Measurements from ENCODE around the gene NME1. TPM values are rescaled to one million over a fixed set of nuclear protein-coding genes. Genes with fewer than 3 reads are reported as not detected.

The NME1 gene
- total RNA-seq, result 100 to 1,000 TPM in 1 of 2 donors, 10 to 100 TPM in 1; 72.3 to 175 TPM

DNA sequence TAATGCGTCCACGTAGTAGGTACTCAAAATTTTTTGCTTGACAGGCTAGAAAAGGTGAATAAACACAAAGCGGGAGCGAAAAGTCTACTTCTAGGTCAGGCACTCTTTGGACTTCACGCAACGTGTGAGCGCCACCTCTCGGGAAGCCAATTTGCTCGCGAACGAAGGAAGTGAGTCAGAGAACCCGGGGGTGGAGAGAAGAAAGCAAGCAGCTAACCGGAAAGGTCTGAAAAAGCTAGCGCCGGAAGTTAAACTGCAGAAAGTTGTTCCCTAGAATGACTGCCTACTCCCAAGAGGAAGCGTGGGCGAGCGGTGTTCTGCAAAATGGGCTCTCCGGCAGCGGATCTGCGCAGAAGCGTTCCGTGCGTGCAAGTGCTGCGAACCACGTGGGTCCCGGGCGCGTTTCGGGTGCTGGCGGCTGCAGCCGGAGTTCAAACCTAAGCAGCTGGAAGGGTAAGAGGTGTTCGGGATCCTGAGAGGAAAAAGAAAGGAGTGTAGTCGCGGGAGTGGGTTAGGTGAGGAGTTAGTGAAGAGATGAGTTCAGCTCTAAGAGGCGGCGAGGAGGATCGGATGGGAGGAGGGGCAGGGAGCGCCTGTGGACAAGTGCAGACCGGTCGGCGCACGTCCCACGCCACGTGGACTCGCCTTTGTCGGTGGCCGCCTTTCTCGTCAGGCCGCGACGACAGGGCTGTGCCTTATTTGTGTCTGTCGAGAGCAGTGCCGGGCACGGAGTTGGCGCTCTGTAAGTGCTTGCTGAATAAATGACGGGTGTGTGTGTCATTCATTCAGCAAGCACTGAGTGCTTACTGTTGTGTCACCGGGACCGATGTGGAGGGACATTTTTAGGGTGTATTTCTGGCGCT, at the start of gene NME1:
Gene NME1 (plus strand): TSS at position 350 of the 863 bp plus-strand sequence. CDS start 2,096 bp downstream, outside the sequence.

GRCh38 chr17:51120739-51121619, 32.4 kb upstream of the NME1 start, which contains the start of gene SPAG9:
Gene SPAG9 (minus strand): TSS chr17:51120868. CDS start chr17:51120656, 212 bp downstream.

DNA sequence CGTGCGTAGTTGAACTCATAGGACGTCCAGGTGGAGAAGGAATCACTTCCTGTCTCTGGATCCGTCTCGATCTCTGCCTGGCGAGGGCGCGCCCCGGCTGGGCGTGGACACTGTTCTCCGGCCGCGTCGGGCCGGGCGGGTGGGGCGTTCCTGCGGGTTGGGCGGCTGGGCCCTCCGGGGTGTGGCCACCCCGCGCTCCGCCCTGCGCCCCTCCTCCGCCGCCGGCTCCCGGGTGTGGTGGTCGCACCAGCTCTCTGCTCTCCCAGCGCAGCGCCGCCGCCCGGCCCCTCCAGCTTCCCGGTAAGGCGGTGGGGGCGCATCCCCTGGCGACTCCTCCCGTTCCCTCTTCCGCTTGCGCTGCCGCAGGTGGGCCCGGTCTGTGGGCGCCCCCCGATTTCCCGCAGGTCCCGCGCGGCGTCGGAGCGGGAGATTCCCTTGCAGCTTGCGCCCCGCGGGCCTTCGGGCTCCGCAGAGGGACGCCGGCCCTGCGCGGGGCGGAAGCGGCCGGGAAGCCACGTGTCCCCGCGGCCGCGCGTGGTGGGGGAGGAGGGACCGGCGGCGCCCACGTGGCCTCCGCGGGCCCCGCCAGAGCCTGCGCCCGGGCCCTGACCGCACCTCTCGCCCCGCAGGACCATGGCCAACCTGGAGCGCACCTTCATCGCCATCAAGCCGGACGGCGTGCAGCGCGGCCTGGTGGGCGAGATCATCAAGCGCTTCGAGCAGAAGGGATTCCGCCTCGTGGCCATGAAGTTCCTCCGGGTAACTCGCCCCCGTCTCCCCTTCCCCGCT, 13.0 kb downstream of the NME1 start, which contains the start of gene NME2:
Gene NME2 (plus strand): TSS at position 214 of the 789 bp plus-strand sequence. CDS start 420 bp downstream, at position 634.

Other genes starting within 250 kb of the NME1 start
- 10 to 100 TPM; 79.9 to 96.0 TPM for gene SPAG9, start 32.7 kb upstream of the NME1 start, total RNA-seq
- gene NME2, start 12.9 kb downstream of the NME1 start, total RNA-seq, result 100 to 1,000 TPM; 360 to 528 TPM
- gene MBTD1, start 106.5 kb downstream of the NME1 start, total RNA-seq, result 1 to 10 TPM; 7.7 to 8.9 TPM
- gene UTP18, start 107.0 kb downstream of the NME1 start, total RNA-seq, result 10 to 100 TPM; 36.1 to 68.6 TPM

Measured in melanocyte of skin (primary cell).